HepG2 (cell line): Measurements from ENCODE around the gene C1QTNF1. TPM values are rescaled to one million over a fixed set of nuclear protein-coding genes. Genes with fewer than 3 reads are reported as not detected.
A peak's percentile ranks its signal among the peaks of the same experiment; 100 is the strongest.

ENCODE experiments used
- ELF1 ChIP-seq: sonication (generic); formaldehyde crosslinking; IDR thresholded peaks from 2 replicates; pipeline ENCODE4 v1.4.0; 2020; ENCODE audit warnings: missing genetic modification reagents
- KAT2B ChIP-seq: fragments of 150-350 bp; IDR thresholded peaks from 2 replicates; pipeline ENCODE4 v1.6.1; 2014; ENCODE audit warnings: low read depth, low read length, borderline replicate concordance
- NBN ChIP-seq: fragments of 450-650 bp; conservative IDR thresholded peaks from 2 replicates; pipeline ENCODE4 v1.6.1; 2017
- ZBTB20 ChIP-seq: sonication (generic); formaldehyde crosslinking; IDR thresholded peaks from 2 replicates; pipeline ENCODE4 v1.8.1; 2023; ENCODE audit warnings: missing genetic modification reagents, low read depth, mild to moderate bottlenecking, borderline replicate concordance
- ZFP36 ChIP-seq: fragments of 150-350 bp; IDR thresholded peaks from 2 replicates; pipeline ENCODE4 v1.6.1; 2018; ENCODE audit warnings: borderline replicate concordance, low read length, low read depth; ENCODE audit not compliant: partially characterized antibody
- ZNF143 ChIP-seq: sonication (generic); formaldehyde crosslinking; IDR thresholded peaks from 2 replicates; pipeline ENCODE4 v1.4.0; 2020; ENCODE audit warnings: missing genetic modification reagents
- ZNF33B ChIP-seq: sonication (generic); formaldehyde crosslinking; IDR thresholded peaks from 2 replicates; pipeline ENCODE4 v1.5.1; 2020; ENCODE audit warnings: mild to moderate bottlenecking, missing genetic modification reagents
- ZNF354B ChIP-seq: sonication (generic); formaldehyde crosslinking; IDR thresholded peaks from 2 replicates; pipeline ENCODE4 v1.8.0; 2022; ENCODE audit warnings: mild to moderate bottlenecking, missing genetic modification reagents
- ZNF572 ChIP-seq: sonication (generic); formaldehyde crosslinking; IDR thresholded peaks from 2 replicates; pipeline ENCODE4 v1.5.1; 2020; ENCODE audit warnings: mild to moderate bottlenecking, missing genetic modification reagents
- ZNF577 ChIP-seq: sonication (generic); formaldehyde crosslinking; IDR thresholded peaks from 2 replicates; pipeline ENCODE4 v1.4.0; 2020; ENCODE audit warnings: mild to moderate bottlenecking, low read depth, missing genetic modification reagents, borderline replicate concordance
- ZNF883 ChIP-seq: sonication (generic); formaldehyde crosslinking; IDR thresholded peaks from 2 replicates; pipeline ENCODE4 v1.5.1; 2020; ENCODE audit warnings: mild to moderate bottlenecking, missing genetic modification reagents; ENCODE audit errors: not compliant biosample characterization
- ZSCAN25 ChIP-seq: sonication (generic); formaldehyde crosslinking; IDR thresholded peaks from 2 replicates; pipeline ENCODE4 v1.8.0; 2022; ENCODE audit warnings: mild to moderate bottlenecking, missing genetic modification reagents
- polyA plus RNA-seq, 8 experiments: library from polyadenylated mRNA; depleted of rRNA in 3 of 8; stranded (reverse) in 7 of 8; unstranded in 1 of 8; fragments of >200 nt; fragmentation: Illumina TruSeq in 4 of 8; extraction: Trizol in 4 of 8; gene quantifications; 2 replicates each; pipeline versions ENCODE4 v1.2.1 to v1.2.3, GENCODE V29; 2011 to 2016; ENCODE audit warnings: low read depth in 4 of 8, missing spikeins in 1 of 8, mixed read lengths in 1 of 8; ENCODE audit not compliant: insufficient read depth in 1 of 8
- total RNA-seq, 5 experiments: library from RNA; depleted of rRNA; stranded (reverse); fragments of >200 nt; fragmentation: Illumina TruSeq; extraction: Trizol; gene quantifications; 2 replicates each; pipeline ENCODE4 v1.2.3, GENCODE V29; 2016; ENCODE audit warnings: low read depth in 1 of 5
- TF ChIP-seq, protein P1 (sequence below): sonication (generic); formaldehyde crosslinking; IDR thresholded peaks from 2 replicates; pipeline ENCODE4 v1.4.0; 2020; ENCODE audit warnings: missing genetic modification reagents
- TF ChIP-seq, protein P2 (sequence below): sonication (generic); formaldehyde crosslinking; IDR thresholded peaks from 2 replicates; pipeline ENCODE4 v1.4.0; 2020; ENCODE audit warnings: missing genetic modification reagents
- TF ChIP-seq, protein P3 (sequence below): sonication (generic); formaldehyde crosslinking; IDR thresholded peaks from 2 replicates; pipeline ENCODE4 v1.8.0; 2022; ENCODE audit warnings: low read depth, missing genetic modification reagents
- TF ChIP-seq, protein P4 (sequence below): sonication (generic); formaldehyde crosslinking; IDR thresholded peaks from 2 replicates; pipeline ENCODE4 v1.9.0; 2022; ENCODE audit warnings: low read depth, missing genetic modification reagents
- TF ChIP-seq, protein P5 (sequence below): IDR thresholded peaks from 2 replicates; pipeline ENCODE4 v1.4.0; 2020; ENCODE audit warnings: mild to moderate bottlenecking, missing genetic modification reagents

C1QTNF1 gene
- total and polyA plus RNA-seq, 2 of the 13 experiments (the other 11 are each of a cell fraction or from before 2014, with no cell fraction given): 0.18 to 0.86 TPM

DNA sequence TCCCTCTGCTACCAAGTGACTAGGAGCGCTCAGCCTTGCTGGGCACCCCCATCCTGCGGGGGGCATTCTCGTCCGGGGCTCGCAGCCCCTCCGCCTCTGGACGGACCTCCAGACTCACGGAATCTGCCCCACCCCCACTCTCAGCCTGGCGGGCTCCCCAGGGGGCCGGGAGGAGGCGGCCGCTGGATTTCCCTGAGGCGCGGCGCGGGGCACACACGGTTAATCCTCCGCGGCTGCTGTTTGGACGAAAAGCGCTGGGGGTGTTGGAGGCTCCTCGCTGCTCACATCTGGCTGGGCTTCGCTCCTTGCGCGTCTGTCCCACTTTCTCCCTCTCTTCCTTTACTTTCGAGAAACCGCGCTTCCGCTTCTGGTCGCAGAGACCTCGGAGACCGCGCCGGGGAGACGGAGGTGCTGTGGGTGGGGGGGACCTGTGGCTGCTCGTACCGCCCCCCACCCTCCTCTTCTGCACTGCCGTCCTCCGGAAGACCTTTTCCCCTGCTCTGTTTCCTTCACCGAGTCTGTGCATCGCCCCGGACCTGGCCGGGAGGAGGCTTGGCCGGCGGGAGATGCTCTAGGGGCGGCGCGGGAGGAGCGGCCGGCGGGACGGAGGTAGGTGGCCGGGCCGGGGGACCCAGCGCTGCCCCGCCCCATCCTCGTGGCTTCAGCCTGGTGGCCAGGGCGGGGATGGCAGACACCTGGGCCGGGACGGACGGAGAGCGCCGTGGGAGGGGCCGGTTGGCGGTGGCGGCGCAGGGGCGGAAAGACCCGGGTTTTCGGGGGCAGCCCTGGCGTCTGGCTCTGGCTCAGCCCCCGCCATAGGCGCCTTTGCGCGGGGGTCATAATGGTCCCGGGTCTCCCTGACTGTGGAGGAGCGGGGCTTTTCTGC, at the start of gene C1QTNF1 (continued):
- TF ChIP-seq ZNF354B (no peak), ZNF883 (CRISPR knock-in tag) (no peak), ZFP36 (no peak), ZNF577 (no peak), ZBTB20 (CRISPR knock-in tag) (no peak), NBN (no peak), ZNF572 (CRISPR knock-in tag) (no peak), ELF1 (CRISPR knock-in tag) (no peak), KAT2B (no peak), ZNF33B (CRISPR knock-in tag) (no peak), ZNF143 (no peak), ZSCAN25 (CRISPR knock-in tag) (no peak)
- TF ChIP-seq, protein P1, sequence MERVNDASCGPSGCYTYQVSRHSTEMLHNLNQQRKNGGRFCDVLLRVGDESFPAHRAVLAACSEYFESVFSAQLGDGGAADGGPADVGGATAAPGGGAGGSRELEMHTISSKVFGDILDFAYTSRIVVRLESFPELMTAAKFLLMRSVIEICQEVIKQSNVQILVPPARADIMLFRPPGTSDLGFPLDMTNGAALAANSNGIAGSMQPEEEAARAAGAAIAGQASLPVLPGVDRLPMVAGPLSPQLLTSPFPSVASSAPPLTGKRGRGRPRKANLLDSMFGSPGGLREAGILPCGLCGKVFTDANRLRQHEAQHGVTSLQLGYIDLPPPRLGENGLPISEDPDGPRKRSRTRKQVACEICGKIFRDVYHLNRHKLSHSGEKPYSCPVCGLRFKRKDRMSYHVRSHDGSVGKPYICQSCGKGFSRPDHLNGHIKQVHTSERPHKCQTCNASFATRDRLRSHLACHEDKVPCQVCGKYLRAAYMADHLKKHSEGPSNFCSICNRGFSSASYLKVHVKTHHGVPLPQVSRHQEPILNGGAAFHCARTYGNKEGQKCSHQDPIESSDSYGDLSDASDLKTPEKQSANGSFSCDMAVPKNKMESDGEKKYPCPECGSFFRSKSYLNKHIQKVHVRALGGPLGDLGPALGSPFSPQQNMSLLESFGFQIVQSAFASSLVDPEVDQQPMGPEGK (CRISPR knock-in tag): peak; percentile 63
- TF ChIP-seq, protein P2, sequence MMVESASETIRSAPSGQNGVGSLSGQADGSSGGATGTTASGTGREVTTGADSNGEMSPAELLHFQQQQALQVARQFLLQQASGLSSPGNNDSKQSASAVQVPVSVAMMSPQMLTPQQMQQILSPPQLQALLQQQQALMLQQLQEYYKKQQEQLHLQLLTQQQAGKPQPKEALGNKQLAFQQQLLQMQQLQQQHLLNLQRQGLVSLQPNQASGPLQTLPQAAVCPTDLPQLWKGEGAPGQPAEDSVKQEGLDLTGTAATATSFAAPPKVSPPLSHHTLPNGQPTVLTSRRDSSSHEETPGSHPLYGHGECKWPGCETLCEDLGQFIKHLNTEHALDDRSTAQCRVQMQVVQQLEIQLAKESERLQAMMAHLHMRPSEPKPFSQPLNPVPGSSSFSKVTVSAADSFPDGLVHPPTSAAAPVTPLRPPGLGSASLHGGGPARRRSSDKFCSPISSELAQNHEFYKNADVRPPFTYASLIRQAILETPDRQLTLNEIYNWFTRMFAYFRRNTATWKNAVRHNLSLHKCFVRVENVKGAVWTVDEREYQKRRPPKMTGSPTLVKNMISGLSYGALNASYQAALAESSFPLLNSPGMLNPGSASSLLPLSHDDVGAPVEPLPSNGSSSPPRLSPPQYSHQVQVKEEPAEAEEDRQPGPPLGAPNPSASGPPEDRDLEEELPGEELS (CRISPR knock-in tag): no peak
- TF ChIP-seq, protein P3, sequence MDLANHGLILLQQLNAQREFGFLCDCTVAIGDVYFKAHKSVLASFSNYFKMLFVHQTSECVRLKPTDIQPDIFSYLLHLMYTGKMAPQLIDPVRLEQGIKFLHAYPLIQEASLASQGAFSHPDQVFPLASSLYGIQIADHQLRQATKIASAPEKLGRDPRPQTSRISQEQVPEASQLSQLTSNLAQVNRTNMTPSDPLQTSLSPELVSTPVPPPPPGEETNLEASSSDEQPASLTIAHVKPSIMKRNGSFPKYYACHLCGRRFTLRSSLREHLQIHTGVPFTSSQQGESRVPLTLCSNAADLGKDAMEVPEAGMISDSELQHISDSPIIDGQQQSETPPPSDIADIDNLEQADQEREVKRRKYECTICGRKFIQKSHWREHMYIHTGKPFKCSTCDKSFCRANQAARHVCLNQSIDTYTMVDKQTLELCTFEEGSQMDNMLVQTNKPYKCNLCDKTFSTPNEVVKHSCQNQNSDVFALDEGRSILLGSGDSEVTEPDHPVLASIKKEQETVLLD (CRISPR knock-in tag): no peak
- TF ChIP-seq, protein P4, sequence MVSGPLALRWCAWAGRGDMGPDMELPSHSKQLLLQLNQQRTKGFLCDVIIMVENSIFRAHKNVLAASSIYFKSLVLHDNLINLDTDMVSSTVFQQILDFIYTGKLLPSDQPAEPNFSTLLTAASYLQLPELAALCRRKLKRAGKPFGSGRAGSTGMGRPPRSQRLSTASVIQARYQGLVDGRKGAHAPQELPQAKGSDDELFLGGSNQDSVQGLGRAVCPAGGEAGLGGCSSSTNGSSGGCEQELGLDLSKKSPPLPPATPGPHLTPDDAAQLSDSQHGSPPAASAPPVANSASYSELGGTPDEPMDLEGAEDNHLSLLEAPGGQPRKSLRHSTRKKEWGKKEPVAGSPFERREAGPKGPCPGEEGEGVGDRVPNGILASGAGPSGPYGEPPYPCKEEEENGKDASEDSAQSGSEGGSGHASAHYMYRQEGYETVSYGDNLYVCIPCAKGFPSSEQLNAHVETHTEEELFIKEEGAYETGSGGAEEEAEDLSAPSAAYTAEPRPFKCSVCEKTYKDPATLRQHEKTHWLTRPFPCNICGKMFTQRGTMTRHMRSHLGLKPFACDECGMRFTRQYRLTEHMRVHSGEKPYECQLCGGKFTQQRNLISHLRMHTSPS: no peak
- TF ChIP-seq, protein P5, sequence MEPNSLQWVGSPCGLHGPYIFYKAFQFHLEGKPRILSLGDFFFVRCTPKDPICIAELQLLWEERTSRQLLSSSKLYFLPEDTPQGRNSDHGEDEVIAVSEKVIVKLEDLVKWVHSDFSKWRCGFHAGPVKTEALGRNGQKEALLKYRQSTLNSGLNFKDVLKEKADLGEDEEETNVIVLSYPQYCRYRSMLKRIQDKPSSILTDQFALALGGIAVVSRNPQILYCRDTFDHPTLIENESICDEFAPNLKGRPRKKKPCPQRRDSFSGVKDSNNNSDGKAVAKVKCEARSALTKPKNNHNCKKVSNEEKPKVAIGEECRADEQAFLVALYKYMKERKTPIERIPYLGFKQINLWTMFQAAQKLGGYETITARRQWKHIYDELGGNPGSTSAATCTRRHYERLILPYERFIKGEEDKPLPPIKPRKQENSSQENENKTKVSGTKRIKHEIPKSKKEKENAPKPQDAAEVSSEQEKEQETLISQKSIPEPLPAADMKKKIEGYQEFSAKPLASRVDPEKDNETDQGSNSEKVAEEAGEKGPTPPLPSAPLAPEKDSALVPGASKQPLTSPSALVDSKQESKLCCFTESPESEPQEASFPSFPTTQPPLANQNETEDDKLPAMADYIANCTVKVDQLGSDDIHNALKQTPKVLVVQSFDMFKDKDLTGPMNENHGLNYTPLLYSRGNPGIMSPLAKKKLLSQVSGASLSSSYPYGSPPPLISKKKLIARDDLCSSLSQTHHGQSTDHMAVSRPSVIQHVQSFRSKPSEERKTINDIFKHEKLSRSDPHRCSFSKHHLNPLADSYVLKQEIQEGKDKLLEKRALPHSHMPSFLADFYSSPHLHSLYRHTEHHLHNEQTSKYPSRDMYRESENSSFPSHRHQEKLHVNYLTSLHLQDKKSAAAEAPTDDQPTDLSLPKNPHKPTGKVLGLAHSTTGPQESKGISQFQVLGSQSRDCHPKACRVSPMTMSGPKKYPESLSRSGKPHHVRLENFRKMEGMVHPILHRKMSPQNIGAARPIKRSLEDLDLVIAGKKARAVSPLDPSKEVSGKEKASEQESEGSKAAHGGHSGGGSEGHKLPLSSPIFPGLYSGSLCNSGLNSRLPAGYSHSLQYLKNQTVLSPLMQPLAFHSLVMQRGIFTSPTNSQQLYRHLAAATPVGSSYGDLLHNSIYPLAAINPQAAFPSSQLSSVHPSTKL (CRISPR knock-in tag): no peak
